GM12864 (cell line): ENCODE data around the gene ABCB4.

Experiments used
- DNase-seq: peaks from one replicate; pipeline ENCODE4 v3.0.0-alpha.2; 2011; ENCODE audit warnings: low read depth
- H3K4me3 ChIP-seq: 2 replicates; pipeline ENCODE4 v1.5.1; 2011; ENCODE audit warnings: mild to moderate bottlenecking, low read depth, low read length, control low read depth
- CTCF ChIP-seq: IDR thresholded peaks from 2 replicates; pipeline ENCODE4 v1.5.1; 2011; ENCODE audit warnings: low read depth, mild to moderate bottlenecking, moderate library complexity, low read length, control low read depth, inconsistent platforms; ENCODE audit errors: missing control alignments

ABCB4 gene

GRCh38 chr7:87424075-87424474, 51.4 kb downstream of the ABCB4 start:
- no peak for TF ChIP-seq CTCF
- no peak for DNase-seq
- no peak overlapping the region for H3K4me3 ChIP-seq

DNA sequence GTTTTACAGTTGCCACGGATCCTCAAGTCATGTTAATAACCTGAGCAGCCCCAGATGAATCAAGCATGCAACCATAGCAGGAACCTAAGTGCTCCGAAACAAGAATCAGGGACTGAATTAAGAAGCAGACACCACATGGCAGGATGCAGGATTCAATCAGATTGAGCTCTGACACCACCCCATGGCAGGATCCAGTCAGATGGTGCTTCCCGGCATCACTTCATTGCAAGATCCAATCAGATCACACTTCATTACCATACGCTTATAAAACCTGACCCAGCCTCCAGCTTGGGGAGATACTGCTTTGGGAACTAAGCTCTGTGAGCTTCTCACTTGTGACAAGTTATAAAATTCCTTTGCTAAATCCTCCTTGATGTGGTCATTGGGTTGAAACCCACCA, 55.3 kb downstream of the ABCB4 start:
- H3K4me3 ChIP-seq, result no peak overlapping the region
- DNase-seq, result no peak
- no peak for TF ChIP-seq CTCF

- DNase-seq, result peak; percentile 41
- peak; percentile 57 for TF ChIP-seq CTCF
- H3K4me3 ChIP-seq, result no peak overlapping the region
Measured at GRCh38 chr7:87416682-87417587, 58.5 kb downstream of the ABCB4 start.

DNA sequence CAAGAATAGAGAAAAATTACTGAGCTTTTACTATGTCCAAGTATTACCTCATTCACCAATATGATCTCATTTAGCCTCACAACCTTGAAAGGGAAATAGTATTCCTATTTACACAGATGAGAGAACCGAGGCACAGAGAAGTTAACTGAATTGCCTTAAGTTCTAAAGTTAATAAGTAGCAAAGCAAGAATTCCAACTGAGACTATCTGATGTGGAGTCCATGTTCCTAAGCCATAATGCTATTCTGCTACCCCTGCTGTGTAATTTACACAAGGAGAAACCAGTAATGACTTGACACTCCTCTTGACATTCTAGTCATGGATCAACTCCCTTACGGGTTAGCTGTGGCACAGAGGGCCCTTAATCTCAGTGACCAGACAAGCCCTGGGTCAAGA, 60.7 kb downstream of the ABCB4 start:
- TF ChIP-seq CTCF, result no peak
- no peak for DNase-seq
- no peak overlapping the region for H3K4me3 ChIP-seq

- no peak for DNase-seq
- no peak for TF ChIP-seq CTCF
Measured at GRCh38 chr7:87413951-87414793, 61.3 kb downstream of the ABCB4 start.

GRCh38 chr7:87413029-87413428, 62.5 kb downstream of the ABCB4 start:
- no peak overlapping the region for H3K4me3 ChIP-seq
- no peak for TF ChIP-seq CTCF
- DNase-seq, result no peak

More at GRCh38 chr7:87413951-87414793, 61.3 kb downstream of the ABCB4 start:
- no peak overlapping the region for H3K4me3 ChIP-seq
